Stimulated activated CD4-positive, alpha-beta T cell treated with anti-CD3 and anti-CD28 coated beads, Interleukin-1b, Interleukin-23, amount 100 ng/mL, for 4 hours (primary cell): ENCODE results near the gene CDKAL1.

Experiments
- DNase-seq, 2 donors: peaks; one replicate each; pipeline ENCODE4 v3.0.0-alpha.2; 2020; ENCODE audit warnings: low read depth in 2 of 2

Gene CDKAL1

GRCh38 chr6:21204951-21205350 lies 670.7 kb downstream of the CDKAL1 start:
- DNase-seq, result no peak

GRCh38 chr6:21208081-21208795 lies 674.0 kb downstream of the CDKAL1 start:
- no peak for DNase-seq

GRCh38 chr6:21208796-21209186 lies 674.5 kb downstream of the CDKAL1 start:
- DNase-seq, result no peak

GRCh38 chr6:21213492-21213891 lies 679.2 kb downstream of the CDKAL1 start:
- no peak for DNase-seq

- no peak for DNase-seq
Observed at GRCh38 chr6:21214738-21215448, 680.6 kb downstream of the CDKAL1 start.

DNA sequence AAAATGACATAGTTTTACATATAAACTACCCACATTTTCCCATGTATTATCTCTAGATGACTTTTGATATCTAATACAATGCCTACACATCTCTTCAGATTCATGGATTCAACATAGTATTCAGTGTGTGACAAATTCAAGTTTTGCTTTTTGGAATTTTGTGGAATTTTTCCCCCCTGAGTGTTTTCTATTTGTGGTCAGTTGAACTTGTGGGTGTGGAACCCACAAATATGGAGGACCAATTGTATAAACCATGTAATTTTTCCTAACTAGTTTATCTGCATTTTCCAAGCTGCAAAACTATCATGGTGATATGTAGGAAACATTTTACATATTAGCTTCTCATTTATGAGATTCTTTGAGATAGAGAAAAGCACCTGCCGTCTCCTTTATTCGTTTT lies 685.0 kb downstream of the CDKAL1 start:
- no peak for DNase-seq

- DNase-seq, result no peak
Observed at GRCh38 chr6:21219856-21220255, 685.6 kb downstream of the CDKAL1 start.

- DNase-seq, result no peak
Observed at GRCh38 chr6:21220271-21220987, 686.2 kb downstream of the CDKAL1 start.

DNA sequence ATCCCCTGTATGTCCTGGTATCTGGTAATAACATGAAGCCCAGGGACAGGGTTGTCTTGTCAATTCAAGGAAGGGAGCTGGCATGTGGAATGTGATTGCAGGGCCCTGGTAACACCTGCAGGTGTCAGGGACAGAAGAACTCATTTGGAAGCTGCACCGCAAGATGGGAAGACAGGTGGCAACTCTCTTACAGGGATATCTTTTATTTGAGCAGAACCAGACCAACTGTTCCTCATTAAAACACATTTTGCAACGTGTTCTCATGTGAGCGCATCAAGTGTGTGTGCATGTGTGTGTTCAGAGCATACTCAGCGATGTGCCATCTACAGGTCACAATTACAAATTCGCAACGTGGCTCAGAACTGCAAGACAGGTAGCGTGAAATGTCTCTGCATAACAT lies 688.4 kb downstream of the CDKAL1 start:
- DNase-seq, result no peak

GRCh38 chr6:21225912-21226311 lies 691.7 kb downstream of the CDKAL1 start:
- no peak for DNase-seq

DNA sequence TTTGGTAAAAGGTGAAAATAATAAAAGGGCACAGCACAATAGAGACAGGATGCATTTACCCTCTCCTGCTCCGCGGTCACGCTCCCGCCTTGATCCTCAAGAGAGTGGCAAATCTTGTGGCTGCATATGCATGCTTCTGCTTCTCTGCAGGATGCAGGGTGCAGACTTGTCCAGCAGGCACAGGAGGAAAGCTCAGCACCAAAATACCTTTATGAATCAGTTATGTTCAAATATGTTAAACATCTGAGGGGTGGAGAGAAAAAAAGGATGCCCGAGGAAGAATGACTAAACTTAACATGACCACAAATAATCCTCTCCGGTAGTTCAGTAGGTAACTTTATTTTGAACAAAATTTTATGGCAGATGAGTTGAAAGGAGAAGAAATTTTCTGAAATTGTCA lies 693.2 kb downstream of the CDKAL1 start:
- no peak for DNase-seq

GRCh38 chr6:21228411-21228810 lies 694.2 kb downstream of the CDKAL1 start:
- no peak for DNase-seq

GRCh38 chr6:21228876-21229460 lies 694.7 kb downstream of the CDKAL1 start:
- DNase-seq, result no peak

DNA sequence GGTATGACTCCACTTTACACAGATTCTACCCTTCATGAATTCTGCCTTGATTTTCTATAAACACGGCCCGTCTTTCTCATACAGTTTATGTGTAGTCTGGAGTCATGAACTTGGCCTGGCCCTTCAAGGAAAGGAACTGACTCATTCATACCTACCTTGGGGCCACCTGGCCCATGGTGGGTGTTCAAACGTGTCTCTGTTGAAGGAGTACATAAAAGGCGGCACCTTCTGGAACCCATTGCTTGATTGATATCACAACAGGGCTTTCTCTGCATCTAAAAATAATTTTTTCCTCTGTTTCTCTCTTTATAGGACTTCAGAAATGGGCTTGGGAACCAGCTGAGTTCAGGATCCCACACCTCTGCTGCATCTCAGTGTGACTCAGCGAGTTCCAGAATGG lies 696.3 kb downstream of the CDKAL1 start:
- no peak for DNase-seq

DNA sequence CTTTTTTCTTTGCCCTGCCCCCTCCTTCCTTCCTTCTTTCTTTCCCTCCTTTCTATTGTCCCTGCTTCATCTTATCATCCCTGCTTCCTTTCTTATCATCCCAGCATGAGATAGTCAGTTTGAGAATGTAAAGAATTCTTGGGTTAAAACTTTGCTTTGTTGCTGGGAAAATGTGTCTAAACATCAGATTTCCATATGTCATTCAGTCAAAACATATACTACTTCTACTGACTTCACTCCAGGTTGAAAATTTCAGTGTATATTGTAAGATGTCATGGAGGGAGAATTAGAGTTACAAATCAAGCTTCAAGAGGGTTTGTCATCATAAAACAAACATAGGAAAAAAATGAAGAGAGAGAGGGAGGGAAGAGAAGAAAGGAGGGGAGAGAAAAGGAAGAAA lies 700.9 kb downstream of the CDKAL1 start:
- DNase-seq, result no peak

DNA sequence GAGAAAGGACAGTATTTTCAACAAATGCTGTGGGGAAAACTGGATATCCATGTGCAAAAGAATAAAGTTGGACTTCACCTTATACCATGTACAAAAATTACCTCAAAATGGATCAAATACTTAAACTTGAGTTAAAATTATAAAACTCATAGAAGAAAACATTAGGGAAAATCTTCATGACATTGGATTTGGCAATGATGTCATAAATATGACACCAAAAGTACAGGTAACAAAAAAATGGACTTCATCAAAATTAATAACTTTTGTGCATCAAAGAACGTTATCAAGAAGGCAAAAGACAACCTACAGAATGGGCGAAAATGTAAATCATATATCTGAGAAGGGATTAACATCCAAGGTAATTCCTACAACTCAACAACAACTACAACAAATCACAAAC lies 704.0 kb downstream of the CDKAL1 start:
- no peak for DNase-seq

DNA sequence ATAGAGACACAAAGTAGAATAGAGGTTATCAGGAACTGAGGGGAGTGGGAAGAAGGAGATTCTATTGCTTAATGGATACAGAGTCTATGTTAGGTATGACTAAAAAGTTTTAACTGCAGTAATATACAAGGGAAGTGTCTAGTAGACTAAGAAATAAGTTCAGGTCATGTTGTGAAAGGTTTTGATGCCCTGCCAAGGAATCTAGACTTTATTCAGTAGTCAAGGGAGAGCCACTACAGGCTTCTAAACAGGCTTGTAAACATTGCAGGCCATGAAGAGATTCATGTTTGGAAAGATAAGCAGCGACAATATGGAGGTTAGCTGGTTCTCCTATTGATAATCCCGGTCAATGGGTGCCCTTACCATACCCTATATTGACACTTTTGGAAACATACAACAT lies 706.5 kb downstream of the CDKAL1 start:
- no peak for DNase-seq

DNA sequence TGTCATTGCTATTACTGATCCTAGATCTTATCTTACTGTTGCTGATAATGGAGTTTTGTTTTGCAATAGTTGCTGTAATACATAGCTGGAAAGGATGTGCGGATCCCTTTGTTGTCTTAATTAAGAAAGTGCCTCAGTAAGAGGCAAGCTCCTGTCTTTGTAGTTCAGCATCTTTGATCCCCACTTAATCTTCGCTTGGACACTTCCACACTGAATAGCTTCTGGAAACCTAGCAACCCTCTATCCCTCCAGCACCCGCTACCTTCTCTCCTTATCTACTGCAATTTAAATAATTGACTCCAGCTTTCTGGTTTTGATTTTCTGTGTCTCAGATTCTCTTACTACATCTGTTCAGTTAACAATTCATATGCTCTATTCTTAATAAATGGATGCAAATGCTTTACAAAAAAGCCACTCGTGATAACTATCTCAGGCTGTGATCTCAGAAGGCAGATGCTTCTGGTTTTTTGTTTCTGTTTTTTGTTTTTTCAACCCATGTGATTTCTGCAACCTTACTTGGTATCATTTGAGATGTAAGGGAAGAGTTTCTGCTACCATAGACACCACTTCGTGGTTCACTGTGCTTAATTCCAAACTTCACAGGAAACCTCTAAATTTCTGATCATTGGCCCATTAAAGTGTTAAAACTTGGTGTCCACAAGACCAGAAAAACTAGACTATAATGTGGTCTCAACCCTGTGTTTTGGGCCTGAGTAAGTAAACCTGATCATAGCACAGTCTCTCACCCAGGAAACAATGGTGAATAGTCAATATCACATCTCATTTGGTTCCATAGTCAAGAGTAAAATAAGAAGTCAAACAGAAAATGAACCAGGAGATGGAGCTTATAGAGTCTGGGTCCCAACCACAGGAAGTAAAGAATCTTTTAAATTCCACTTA lies 707.2 kb downstream of the CDKAL1 start:
- no peak for DNase-seq

- no peak for DNase-seq
Observed at GRCh38 chr6:21244897-21245470, 710.7 kb downstream of the CDKAL1 start.

GRCh38 chr6:21245488-21245887 lies 711.2 kb downstream of the CDKAL1 start:
- no peak for DNase-seq

GRCh38 chr6:21246075-21246474 lies 711.8 kb downstream of the CDKAL1 start:
- DNase-seq, result no peak
